SH-SY5Y (cell line): ENCODE measurements around the gene EDRF1.

ENCODE experiments used
- GATA2 ChIP-seq: IDR thresholded peaks from 2 replicates; pipeline ENCODE4 v1.6.1; 2011; ENCODE audit warnings: mild to moderate bottlenecking, low read depth, low read length
- GATA3 ChIP-seq: IDR thresholded peaks from 2 replicates; pipeline ENCODE4 v1.6.1; 2011; ENCODE audit warnings: low read depth, mild to moderate bottlenecking, low read length, moderate library complexity

GRCh38 chr10:125783957-125784356, 64.4 kb downstream of the EDRF1 start:
- TF ChIP-seq GATA2: no peak
- TF ChIP-seq GATA3: no peak
